Astrocyte (in vitro differentiated cells and primary cell): ENCODE results near the gene FOXL1. TPM values are rescaled to one million over a fixed set of nuclear protein-coding genes. Genes with fewer than 3 reads are reported as not detected.

Source experiments
- DNase-seq: peaks from one replicate; pipeline ENCODE4 v3.0.0-alpha.2; 2010; ENCODE audit warnings: low read depth
- FAIRE-seq: peaks from 2 replicates; lab custom pipeline; 2011; peaks lifted over from hg19 to GRCh38; lab: Jason Lieb, UNC
- H2AFZ ChIP-seq: 2 replicates; pipeline ENCODE4 v1.6.0; 2012; ENCODE audit warnings: low read depth, low read length, inconsistent platforms
- H3K27ac ChIP-seq: 2 replicates; pipeline ENCODE4 v1.5.1; 2011; ENCODE audit warnings: low read depth, low read length, inconsistent platforms
- H3K27me3 ChIP-seq: 2 replicates; pipeline ENCODE4 v1.6.0; 2011; ENCODE audit warnings: low read length, inconsistent platforms; ENCODE audit not compliant: insufficient read depth
- H3K36me3 ChIP-seq: 2 replicates; pipeline ENCODE4 v1.5.1; 2011; ENCODE audit warnings: low read length, inconsistent platforms; ENCODE audit not compliant: insufficient read depth
- H3K4me1 ChIP-seq: 2 replicates; pipeline ENCODE4 v1.5.1; 2011; ENCODE audit warnings: low read length, inconsistent platforms; ENCODE audit not compliant: insufficient read depth
- H3K4me2 ChIP-seq: 2 replicates; pipeline ENCODE4 v1.6.0; 2012; ENCODE audit warnings: low read length, inconsistent platforms
- H3K4me3 ChIP-seq: 2 replicates; pipeline ENCODE4 v1.5.1; 2011; ENCODE audit warnings: low read depth, mild to moderate bottlenecking, low read length, inconsistent platforms; ENCODE audit not compliant: insufficient read depth
- H3K79me2 ChIP-seq: 2 replicates; pipeline ENCODE4 v1.6.0; 2012; ENCODE audit warnings: mild to moderate bottlenecking, low read length, inconsistent platforms; ENCODE audit not compliant: insufficient read depth
- H3K9ac ChIP-seq: 2 replicates; pipeline ENCODE4 v1.6.0; 2012; ENCODE audit warnings: mild to moderate bottlenecking, low read length, inconsistent platforms
- H3K9me3 ChIP-seq: 2 replicates; pipeline ENCODE4 v1.5.1; 2012; ENCODE audit warnings: low read depth, mild to moderate bottlenecking, low read length, inconsistent platforms; ENCODE audit not compliant: insufficient read depth
- H4K20me1 ChIP-seq: 2 replicates; pipeline ENCODE4 v1.6.0; 2012; ENCODE audit warnings: low read length, inconsistent platforms; ENCODE audit not compliant: insufficient read depth
- H3K27ac Mint-ChIP-seq: one replicate; pipeline ENCODE4 v1.8.0; 2021; ENCODE audit warnings: mild to moderate bottlenecking, mixed read lengths; ENCODE audit not compliant: unreplicated experiment
- H3K27me3 Mint-ChIP-seq: one replicate; pipeline ENCODE4 v1.8.0; 2021; ENCODE audit warnings: low read depth, mixed read lengths; ENCODE audit not compliant: unreplicated experiment
- H3K36me3 Mint-ChIP-seq: one replicate; pipeline ENCODE4 v1.8.0; 2021; ENCODE audit warnings: low read depth, mixed read lengths; ENCODE audit not compliant: unreplicated experiment
- H3K4me1 Mint-ChIP-seq: one replicate; pipeline ENCODE4 v1.8.0; 2021; ENCODE audit warnings: low read depth, mixed read lengths; ENCODE audit not compliant: unreplicated experiment
- H3K4me3 Mint-ChIP-seq: one replicate; pipeline ENCODE4 v1.8.0; 2021; ENCODE audit warnings: mild to moderate bottlenecking, moderate library complexity, mixed read lengths; ENCODE audit not compliant: unreplicated experiment
- H3K9me3 Mint-ChIP-seq: one replicate; pipeline ENCODE4 v1.8.0; 2021; ENCODE audit warnings: mild to moderate bottlenecking, mixed read lengths; ENCODE audit not compliant: unreplicated experiment
- CTCF ChIP-seq: IDR thresholded peaks from 2 replicates; pipeline ENCODE4 v1.5.1; 2011; ENCODE audit warnings: low read depth, mild to moderate bottlenecking, inconsistent platforms, low read length, moderate library complexity; ENCODE audit not compliant: insufficient read depth
- EZH2 ChIP-seq: IDR thresholded peaks from 2 replicates; pipeline ENCODE4 v1.6.1; 2012; ENCODE audit warnings: mild to moderate bottlenecking, low read length, inconsistent platforms; ENCODE audit not compliant: insufficient read depth
- total RNA-seq: library from RNA; stranded (reverse); gene quantifications from 2 replicates; pipeline ENCODE4 v1.2.1, GENCODE V29; 2021

Gene FOXL1
- total RNA-seq, 1 donor from 2014 or later = 6.1 TPM

GRCh38 chr16:86541560-86541959, 36.8 kb upstream of the FOXL1 start:
- no peak overlapping the region for H3K4me2 ChIP-seq
- Mint-ChIP-seq H3K4me1 (no peaks in the 10 kb centered on the region), H3K36me3 (peaks cover 36% of the 10 kb centered on the region), H3K9me3 (no peaks in the 10 kb centered on the region), H3K27ac (no peak overlapping the region), H3K4me3 (no peak overlapping the region), H3K27me3 (no peaks in the 10 kb centered on the region)
- H3K9ac ChIP-seq = no peak overlapping the region
- no peak overlapping the region for H3K4me3 ChIP-seq
- H2AFZ ChIP-seq = no peak overlapping the region
- H4K20me1 ChIP-seq = peaks cover 23% of the 10 kb centered on the region
- H3K9me3 ChIP-seq = no peaks in the 10 kb centered on the region
- FAIRE-seq (no peak), DNase-seq (no peak)
- no peaks in the 10 kb centered on the region for H3K4me1 ChIP-seq
- H3K27me3 ChIP-seq = no peaks in the 10 kb centered on the region
- H3K79me2 ChIP-seq = peaks cover 2% of the 10 kb centered on the region
- H3K27ac ChIP-seq = no peak overlapping the region
- TF ChIP-seq CTCF = no peak
- TF ChIP-seq EZH2 = no peak
- H3K36me3 ChIP-seq = peaks cover 29% of the 10 kb centered on the region

GRCh38 chr16:86542756-86543750, 35.3 kb upstream of the FOXL1 start:
- H3K4me1 ChIP-seq = no peaks in the 10 kb centered on the region
- TF ChIP-seq EZH2 = no peak
- no peak for TF ChIP-seq CTCF

GRCh38 chr16:86545481-86545880, 32.9 kb upstream of the FOXL1 start:
- H3K36me3 Mint-ChIP-seq = peaks cover 22% of the 10 kb centered on the region
- Histone ChIP-seq H3K36me3 (peaks cover 27% of the 10 kb centered on the region), H3K9ac (no peak overlapping the region), H3K4me2 (no peak overlapping the region), H3K79me2 (peaks cover 2% of the 10 kb centered on the region), H2AFZ (no peak overlapping the region), H3K4me1 (no peaks in the 10 kb centered on the region), H3K9me3 (no peaks in the 10 kb centered on the region), H3K27me3 (no peaks in the 10 kb centered on the region), H3K4me3 (no peak overlapping the region), H4K20me1 (peaks cover 21% of the 10 kb centered on the region), H3K27ac (no peak overlapping the region)
- H3K27ac Mint-ChIP-seq = no peak overlapping the region
- H3K4me1 Mint-ChIP-seq = no peaks in the 10 kb centered on the region
- no peak for TF ChIP-seq CTCF
- no peak for TF ChIP-seq EZH2
- no peak for FAIRE-seq
- no peaks in the 10 kb centered on the region for H3K9me3 Mint-ChIP-seq
- DNase-seq = no peak
- no peak overlapping the region for H3K4me3 Mint-ChIP-seq
- no peaks in the 10 kb centered on the region for H3K27me3 Mint-ChIP-seq

More at GRCh38 chr16:86542756-86543750, 35.3 kb upstream of the FOXL1 start:
- H3K27me3 ChIP-seq = no peaks in the 10 kb centered on the region
- H4K20me1 ChIP-seq = peaks cover 23% of the 10 kb centered on the region
- H3K36me3 Mint-ChIP-seq = peaks cover 34% of the 10 kb centered on the region
- no peak overlapping the region for H3K27ac Mint-ChIP-seq
- no peak for DNase-seq
- no peaks in the 10 kb centered on the region for H3K4me1 Mint-ChIP-seq
- H3K27ac ChIP-seq = no peak overlapping the region
- no peak overlapping the region for H3K4me3 Mint-ChIP-seq
- H3K9ac ChIP-seq = no peak overlapping the region
- no peaks in the 10 kb centered on the region for H3K9me3 ChIP-seq
- peaks cover 2% of the 10 kb centered on the region for H3K79me2 ChIP-seq
- H3K4me2 ChIP-seq = no peak overlapping the region
- no peaks in the 10 kb centered on the region for H3K27me3 Mint-ChIP-seq
- no peak overlapping the region for H2AFZ ChIP-seq
- no peaks in the 10 kb centered on the region for H3K9me3 Mint-ChIP-seq
- no peak for FAIRE-seq
- H3K36me3 ChIP-seq = peaks cover 29% of the 10 kb centered on the region
- H3K4me3 ChIP-seq = no peak overlapping the region
